Smooth muscle cell (in vitro differentiated cells): ENCODE measurements around the gene ZNF831. TPM values are rescaled to one million over a fixed set of nuclear protein-coding genes. Genes with fewer than 3 reads are reported as not detected.

Experiments used
- DNase-seq: peaks from one replicate; lab custom pipeline; 2025; ENCODE audit not compliant: unreplicated experiment; lab: John Stamatoyannopoulos, UW
- H2AFZ ChIP-seq: fragments of 200-600 bp; sonication (generic); 2 replicates; pipeline ENCODE4 v1.6.0; 2016; ENCODE audit warnings: antibody characterized with exemption, low read depth, mild to moderate bottlenecking
- H3F3A ChIP-seq: fragments of 200-600 bp; sonication (generic); 2 replicates; pipeline ENCODE4 v1.6.0; 2017; ENCODE audit warnings: antibody characterized with exemption, low read depth
- H3K27ac ChIP-seq: fragments of 200-600 bp; sonication (generic); 2 replicates; pipeline ENCODE4 v1.5.1; 2016; ENCODE audit warnings: low read depth, mild to moderate bottlenecking
- H3K27me3 ChIP-seq: fragments of 200-600 bp; sonication (generic); 2 replicates; pipeline ENCODE4 v1.6.1; 2016; ENCODE audit warnings: low read depth, mild to moderate bottlenecking
- H3K36me3 ChIP-seq: fragments of 200-600 bp; sonication (generic); 2 replicates; pipeline ENCODE4 v1.5.1; 2016; ENCODE audit warnings: low read depth
- H3K4me1 ChIP-seq: fragments of 200-600 bp; sonication (generic); 2 replicates; pipeline ENCODE4 v1.5.1; 2016; ENCODE audit warnings: low read depth
- H3K4me2 ChIP-seq: fragments of 200-600 bp; sonication (generic); 2 replicates; pipeline ENCODE4 v1.6.0; 2016; ENCODE audit warnings: mild to moderate bottlenecking
- H3K4me3 ChIP-seq: fragments of 200-600 bp; sonication (generic); 2 replicates; pipeline ENCODE4 v1.5.1; 2016; ENCODE audit warnings: mild to moderate bottlenecking
- H3K79me2 ChIP-seq: fragments of 200-600 bp; sonication (generic); 2 replicates; pipeline ENCODE4 v1.6.0; 2016; ENCODE audit warnings: low read depth, mild to moderate bottlenecking
- H3K9ac ChIP-seq: fragments of 200-600 bp; sonication (generic); 2 replicates; pipeline ENCODE4 v1.6.0; 2016; ENCODE audit warnings: low read depth
- H3K9me3 ChIP-seq: fragments of 200-600 bp; sonication (generic); replicated peaks from 2 replicates; pipeline ENCODE4 v1.5.1; 2016; ENCODE audit warnings: low read depth
- H4K20me1 ChIP-seq: fragments of 200-600 bp; sonication (generic); 2 replicates; pipeline ENCODE4 v1.6.0; 2016; ENCODE audit warnings: low read depth
- CTCF ChIP-seq: fragments of 200-600 bp; sonication (generic); IDR thresholded peaks from 2 replicates; pipeline ENCODE4 v1.5.1; 2017; ENCODE audit warnings: borderline replicate concordance, mild to moderate bottlenecking, antibody characterized with exemption; ENCODE audit not compliant: insufficient read depth, poor library complexity, severe bottlenecking
- WGBS: methylation state at CpG from one replicate; pipeline ENCODE4 v1.1.7; 2016; ENCODE audit warnings: low lambda C conversion rate; 5-methylcytosine and 5-hydroxymethylcytosine counted together
- polyA plus RNA-seq: library from polyadenylated mRNA; unstranded; fragments of >200 nt; fragmentation: Nextera tagmentation; extraction: Ambion mirVana; gene quantifications from 2 replicates; pipeline ENCODE4 v1.2.1, GENCODE V29; 2016
- total RNA-seq: library from RNA; depleted of rRNA; stranded (reverse); fragments of >200 nt; gene quantifications from 2 replicates; pipeline ENCODE4 v1.2.3, GENCODE V29; 2014

The ZNF831 gene
- total and polyA plus RNA-seq, 2 experiments from 2014 or later: not detected

GRCh38 chr20:59297686-59298085 lies 134.1 kb downstream of the ZNF831 start:
- H3K4me2 ChIP-seq: no peak overlapping the region
- no peaks in the 10 kb centered on the region for H4K20me1 ChIP-seq
- H2AFZ ChIP-seq: no peak overlapping the region
- no peak for TF ChIP-seq CTCF
- H3K79me2 ChIP-seq: no peaks in the 10 kb centered on the region
- WGBS: 88% methylated on average over 7 of the region's 7 CpGs
- H3K4me1 ChIP-seq: no peaks in the 10 kb centered on the region
- no peak overlapping the region for H3K9ac ChIP-seq
- no peaks in the 10 kb centered on the region for H3K9me3 ChIP-seq
- no peak for DNase-seq
- H3K27me3 ChIP-seq: peaks cover 86% of the 10 kb centered on the region
- H3F3A ChIP-seq: no peaks in the 10 kb centered on the region
- H3K36me3 ChIP-seq: no peaks in the 10 kb centered on the region
- no peak overlapping the region for H3K27ac ChIP-seq
- H3K4me3 ChIP-seq: no peak overlapping the region

GRCh38 chr20:59299945-59300332 lies 136.3 kb downstream of the ZNF831 start:
- WGBS: 31% methylated on average over 12 of the region's 19 CpGs
- Histone ChIP-seq H3K27ac (no peak overlapping the region), H3K4me3 (no peak overlapping the region), H3K36me3 (no peaks in the 10 kb centered on the region), H3K9ac (no peak overlapping the region), H3K79me2 (no peaks in the 10 kb centered on the region), H3K4me2 (no peak overlapping the region), H3K27me3 (peaks cover 89% of the 10 kb centered on the region), H3K9me3 (no peaks in the 10 kb centered on the region), H2AFZ (no peak overlapping the region), H3K4me1 (no peaks in the 10 kb centered on the region), H4K20me1 (no peaks in the 10 kb centered on the region), H3F3A (no peaks in the 10 kb centered on the region)
- no peak for DNase-seq
- no peak for TF ChIP-seq CTCF

- Histone ChIP-seq H3K4me3 (peak within 1 kb of the TSS; percentile 24), H3K36me3 (no peaks in the 10 kb centered on the region), H4K20me1 (no peaks in the 10 kb centered on the region), H3K4me2 (no peak within 1 kb of the TSS), H3K4me1 (no peaks in the 10 kb centered on the region), H3K79me2 (no peaks in the 10 kb centered on the region), H3K27me3 (peaks cover 91% of the 10 kb centered on the region), H2AFZ (no peak within 1 kb of the TSS), H3F3A (no peaks in the 10 kb centered on the region), H3K9me3 (no peaks in the 10 kb centered on the region), H3K9ac (no peak within 1 kb of the TSS), H3K27ac (no peak within 1 kb of the TSS)
- TF ChIP-seq CTCF: no peak
- WGBS: 6% methylated on average over 59 of the region's 77 CpGs
- no peak for DNase-seq
Measured at GRCh38 chr20:59300333-59301081, 136.9 kb downstream of the ZNF831 start, which contains the start of gene EDN3. Gene EDN3 (plus strand): TSS chr20:59300611. CDS start chr20:59300813, 202 bp downstream.
